SIG-M5 treated with dmso at 0.1 percent for 504 hours (cell line): ENCODE results near the gene CACNB4.
A peak's percentile ranks its signal among the peaks of the same experiment; 100 is the strongest.
"Not testable (repeated sequence)": the region's sequence is repeated elsewhere in the genome, so short reads cannot be mapped to it uniquely, and the experiment has no call there.

Source experiments
- DNase-seq: peaks from one replicate; lab custom pipeline; 2025; ENCODE audit not compliant: unreplicated experiment; lab: John Stamatoyannopoulos, UW

CACNB4 gene

GRCh38 chr2:151828143-151828889, 270.5 kb downstream of the CACNB4 start, which contains the start of gene ARL5A:
Gene ARL5A (minus strand): TSS chr2:151828421. CDS start chr2:151828176, 245 bp downstream.
- DNase-seq = peak; percentile 93

GRCh38 chr2:151827564-151828142, 271.2 kb downstream of the CACNB4 start:
- DNase-seq = peak; percentile 48

- DNase-seq = peak; percentile 59
Observed at GRCh38 chr2:151826737-151827157, 272.1 kb downstream of the CACNB4 start.

- DNase-seq = no peak
Observed at GRCh38 chr2:151824886-151825285, 274.0 kb downstream of the CACNB4 start.

GRCh38 chr2:151823651-151824050, 275.2 kb downstream of the CACNB4 start:
- DNase-seq = no peak

GRCh38 chr2:151819920-151820319, 278.9 kb downstream of the CACNB4 start:
- DNase-seq = no peak

GRCh38 chr2:151817929-151818328, 280.9 kb downstream of the CACNB4 start:
- no peak for DNase-seq

GRCh38 chr2:151816843-151817242, 282.0 kb downstream of the CACNB4 start:
- no peak for DNase-seq

- DNase-seq = no peak
Observed at GRCh38 chr2:151815821-151816489, 282.9 kb downstream of the CACNB4 start.

- DNase-seq = no peak
Observed at GRCh38 chr2:151810489-151810888, 288.4 kb downstream of the CACNB4 start.

GRCh38 chr2:151809073-151809383, 289.8 kb downstream of the CACNB4 start:
- no peak for DNase-seq

GRCh38 chr2:151808258-151809072, 290.4 kb downstream of the CACNB4 start:
- peak; percentile 17 for DNase-seq

- no peak for DNase-seq
Observed at GRCh38 chr2:151805961-151806360, 292.9 kb downstream of the CACNB4 start.

- DNase-seq = no peak
Observed at GRCh38 chr2:151805343-151805742, 293.5 kb downstream of the CACNB4 start.

GRCh38 chr2:151803811-151804210, 295.0 kb downstream of the CACNB4 start:
- DNase-seq = no peak

GRCh38 chr2:151802315-151802714, 296.5 kb downstream of the CACNB4 start:
- DNase-seq = no peak

- DNase-seq = no peak
Observed at GRCh38 chr2:151799886-151800292, 299.0 kb downstream of the CACNB4 start.

- DNase-seq = no peak
Observed at GRCh38 chr2:151796774-151797173, 302.1 kb downstream of the CACNB4 start.

GRCh38 chr2:151795646-151796240, 303.1 kb downstream of the CACNB4 start:
- no peak for DNase-seq

GRCh38 chr2:151794422-151794821, 304.4 kb downstream of the CACNB4 start:
- DNase-seq = not testable (repeated sequence)

GRCh38 chr2:151793123-151793522, 305.7 kb downstream of the CACNB4 start:
- DNase-seq = no peak
